HUES6 (cell line): ENCODE measurements around the gene XPC.
A peak's percentile ranks its signal among the peaks of the same experiment; 100 is the strongest.

ENCODE experiments used
- H3K27ac ChIP-seq: 2 replicates; pipeline ENCODE4 v1.7.0; 2013; ENCODE audit warnings: low read depth, mild to moderate bottlenecking, low read length, inconsistent platforms
- H3K27me3 ChIP-seq: 2 replicates; pipeline ENCODE4 v1.6.1; 2013; ENCODE audit warnings: low read length; ENCODE audit not compliant: control insufficient read depth, insufficient read depth
- H3K36me3 ChIP-seq: 2 replicates; pipeline ENCODE4 v1.6.1; 2013; ENCODE audit warnings: low read length; ENCODE audit not compliant: control insufficient read depth, insufficient read depth
- H3K4me1 ChIP-seq: 2 replicates; pipeline ENCODE4 v1.6.1; 2013; ENCODE audit warnings: low read length; ENCODE audit not compliant: control insufficient read depth, insufficient read depth
- H3K4me3 ChIP-seq: 2 replicates; pipeline ENCODE4 v1.5.1; 2013; ENCODE audit warnings: low read depth, low read length
- H3K9ac ChIP-seq: one replicate; pipeline ENCODE4 v1.6.1; 2013; ENCODE audit warnings: mild to moderate bottlenecking, low read length
- H3K9me3 ChIP-seq: 2 replicates; pipeline ENCODE4 v1.6.1; 2013; ENCODE audit warnings: low read depth, low read length; ENCODE audit not compliant: control insufficient read depth, insufficient read depth

Gene XPC

DNA sequence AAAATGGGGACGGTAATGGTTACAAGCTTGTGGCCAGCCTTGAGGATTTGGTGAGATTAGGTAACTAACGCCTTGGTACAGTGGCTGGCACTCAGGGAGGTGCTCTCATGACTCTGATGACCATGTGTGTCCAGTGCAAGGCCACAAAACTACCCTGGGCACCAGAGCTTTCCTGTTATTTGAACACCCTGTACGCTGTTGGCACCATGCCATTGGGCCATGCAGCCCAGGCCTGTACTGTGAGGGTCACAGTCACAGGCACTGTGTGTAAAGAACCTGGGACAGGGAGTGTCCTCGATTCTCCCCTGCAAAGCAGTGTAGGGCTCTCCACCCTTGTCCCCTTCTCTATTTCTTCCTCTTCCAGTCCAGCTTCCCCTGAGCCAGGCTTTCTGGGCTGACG is 47.3 kb downstream of the XPC start:
- H3K4me3 ChIP-seq: no peak overlapping the region
- no peaks in the 10 kb centered on the region for H3K27me3 ChIP-seq
- peaks cover 90% of the 10 kb centered on the region for H3K36me3 ChIP-seq
- peaks cover 4% of the 10 kb centered on the region; the same call in 1 of the 2 replicates for H3K4me1 ChIP-seq
- H3K9me3 ChIP-seq: no peaks in the 10 kb centered on the region
- H3K9ac ChIP-seq: no peak overlapping the region
- H3K27ac ChIP-seq: no peak overlapping the region

DNA sequence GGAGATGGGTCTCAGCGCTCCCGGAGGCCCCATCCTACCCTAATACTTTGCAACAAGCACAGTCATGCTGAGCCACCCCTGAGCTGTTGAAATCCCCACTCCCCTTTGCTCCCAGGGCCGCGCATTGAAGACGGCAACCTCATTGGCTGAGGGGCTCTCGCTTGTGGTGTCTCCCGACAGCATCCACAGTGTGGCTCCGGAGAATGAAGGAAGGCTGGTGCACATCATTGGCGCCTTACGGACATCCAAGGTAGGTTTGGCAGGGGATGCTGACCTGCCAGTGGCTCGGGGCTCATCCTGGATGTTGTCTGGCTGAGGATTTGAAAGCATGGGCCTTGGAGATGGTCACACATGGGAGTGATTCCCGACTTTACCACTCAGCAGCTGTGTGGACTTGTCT is 47.7 kb downstream of the XPC start:
- no peak overlapping the region for H3K9ac ChIP-seq
- no peak overlapping the region for H3K4me3 ChIP-seq
- H3K36me3 ChIP-seq: peaks cover 86% of the 10 kb centered on the region
- H3K27me3 ChIP-seq: no peaks in the 10 kb centered on the region
- no peaks in the 10 kb centered on the region for H3K9me3 ChIP-seq
- no peak overlapping the region for H3K27ac ChIP-seq
- H3K4me1 ChIP-seq: peaks cover 8% of the 10 kb centered on the region; the same call in 1 of the 2 replicates

DNA sequence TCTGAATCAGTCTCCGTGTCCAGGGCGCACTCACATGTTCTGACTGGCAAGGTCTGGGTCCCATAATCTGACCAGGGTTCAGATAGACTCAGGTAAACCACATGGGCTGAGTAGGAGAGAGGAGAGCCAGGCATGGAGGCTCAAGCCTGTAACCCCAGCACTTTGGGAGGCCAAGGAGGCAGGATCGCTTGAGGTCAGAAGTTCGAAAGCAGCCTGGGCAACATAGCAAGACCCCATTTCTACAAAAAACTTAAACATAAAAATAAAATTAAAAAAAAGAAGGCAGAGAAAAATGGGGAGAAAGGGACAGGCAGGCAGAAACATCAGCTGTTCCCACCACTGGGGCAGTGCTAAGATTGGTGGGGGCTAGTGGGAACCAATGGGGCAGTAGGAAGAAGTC is 48.2 kb downstream of the XPC start:
- Histone ChIP-seq H3K9ac (no peak overlapping the region), H3K4me3 (no peak overlapping the region), H3K9me3 (no peaks in the 10 kb centered on the region), H3K27me3 (no peaks in the 10 kb centered on the region), H3K27ac (no peak overlapping the region), H3K36me3 (peaks cover 81% of the 10 kb centered on the region), H3K4me1 (peaks cover 8% of the 10 kb centered on the region; the same call in 1 of the 2 replicates)

- H3K4me1 ChIP-seq: peaks cover 8% of the 10 kb centered on the region; the same call in 1 of the 2 replicates
- no peak overlapping the region for H3K9ac ChIP-seq
- H3K27me3 ChIP-seq: no peaks in the 10 kb centered on the region
- H3K4me3 ChIP-seq: no peak overlapping the region
- H3K27ac ChIP-seq: no peak overlapping the region
- no peaks in the 10 kb centered on the region for H3K9me3 ChIP-seq
- peaks cover 72% of the 10 kb centered on the region for H3K36me3 ChIP-seq
Observed at GRCh38 chr3:14129296-14129695, 49.1 kb downstream of the XPC start.

DNA sequence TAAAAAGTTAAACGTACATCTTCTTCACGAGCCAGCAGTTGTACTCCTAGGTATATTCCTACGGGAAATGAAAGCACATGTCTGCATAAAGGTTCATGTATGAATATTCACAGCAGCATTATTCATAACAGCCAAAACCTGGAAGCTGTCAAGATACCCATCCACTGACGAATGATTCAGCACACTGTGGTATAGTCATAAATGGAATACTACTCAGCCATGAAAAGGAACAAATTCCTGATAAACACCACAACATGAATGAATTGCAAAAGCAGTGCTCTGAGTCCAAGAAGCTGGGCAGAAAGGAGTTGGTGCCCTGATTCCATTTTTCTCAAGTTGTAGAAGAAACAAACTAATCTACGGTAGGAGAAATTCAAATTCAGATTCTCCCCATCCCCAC is 49.7 kb downstream of the XPC start:
- H3K36me3 ChIP-seq: peaks cover 66% of the 10 kb centered on the region

GRCh38 chr3:14127516-14128161 is 50.8 kb downstream of the XPC start:
- H3K27me3 ChIP-seq: no peaks in the 10 kb centered on the region
- H3K27ac ChIP-seq: no peak overlapping the region
- H3K9ac ChIP-seq: no peak overlapping the region
- H3K9me3 ChIP-seq: no peaks in the 10 kb centered on the region
- H3K36me3 ChIP-seq: peaks cover 55% of the 10 kb centered on the region
- no peak overlapping the region for H3K4me3 ChIP-seq
- H3K4me1 ChIP-seq: peaks cover 20% of the 10 kb centered on the region

More for the DNA sequence above, 49.7 kb downstream of the XPC start:
- peaks cover 10% of the 10 kb centered on the region for H3K4me1 ChIP-seq
- H3K9me3 ChIP-seq: no peaks in the 10 kb centered on the region
- no peak overlapping the region for H3K4me3 ChIP-seq
- no peak overlapping the region for H3K9ac ChIP-seq
- no peaks in the 10 kb centered on the region for H3K27me3 ChIP-seq
- no peak overlapping the region for H3K27ac ChIP-seq

GRCh38 chr3:14126887-14127505 is 51.4 kb downstream of the XPC start:
- Histone ChIP-seq H3K36me3 (peaks cover 49% of the 10 kb centered on the region), H3K4me3 (no peak overlapping the region), H3K4me1 (peaks cover 27% of the 10 kb centered on the region), H3K9me3 (no peaks in the 10 kb centered on the region), H3K27ac (no peak overlapping the region), H3K9ac (no peak overlapping the region), H3K27me3 (no peaks in the 10 kb centered on the region)

- Histone ChIP-seq H3K4me1 (peaks cover 33% of the 10 kb centered on the region), H3K9me3 (no peaks in the 10 kb centered on the region), H3K36me3 (peaks cover 43% of the 10 kb centered on the region), H3K27ac (no peak overlapping the region), H3K27me3 (no peaks in the 10 kb centered on the region), H3K4me3 (peak overlapping the region; percentile 96), H3K9ac (peak overlapping the region; percentile 91)
Observed at GRCh38 chr3:14126017-14126886, 52.1 kb downstream of the XPC start.

- peaks cover 42% of the 10 kb centered on the region for H3K36me3 ChIP-seq
- H3K4me3 ChIP-seq: peak overlapping the region; percentile 96
- H3K9ac ChIP-seq: peak overlapping the region; percentile 91
- no peaks in the 10 kb centered on the region for H3K27me3 ChIP-seq
- H3K4me1 ChIP-seq: peaks cover 35% of the 10 kb centered on the region
- H3K9me3 ChIP-seq: peaks cover 3% of the 10 kb centered on the region
- H3K27ac ChIP-seq: peak overlapping the region; percentile 70; the same call in 1 of the 2 replicates
Observed at GRCh38 chr3:14125193-14126016, 53.0 kb downstream of the XPC start.

DNA sequence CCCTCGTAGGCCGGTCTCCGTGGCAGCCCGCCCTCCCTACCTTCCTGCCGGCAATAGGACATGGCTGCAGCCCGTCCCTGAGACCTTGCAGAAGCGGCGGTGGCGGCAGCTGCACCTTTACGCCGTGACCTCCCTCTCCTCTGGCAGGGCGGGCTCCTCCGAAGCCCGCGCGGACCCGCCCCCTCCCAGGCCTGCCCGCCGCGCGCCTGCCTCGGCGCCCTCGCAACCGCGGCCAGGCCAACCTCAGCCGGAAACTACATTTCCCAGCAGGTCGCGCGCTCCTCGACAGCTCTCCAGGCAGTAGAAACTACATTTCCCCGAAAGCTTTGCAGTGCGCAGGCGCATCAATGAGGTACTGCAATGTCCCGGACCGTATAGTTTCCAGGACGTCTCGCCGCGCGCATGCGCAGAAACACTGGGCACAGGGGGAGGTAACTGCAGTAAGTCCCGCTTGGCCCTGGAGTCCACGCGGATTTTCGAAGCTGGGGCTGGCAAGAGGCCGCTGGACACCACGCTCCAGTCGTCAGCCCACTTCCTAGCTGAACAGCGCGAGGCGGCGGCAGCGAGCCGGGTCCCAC is 53.7 kb downstream of the XPC start, which contains the start of the genes CHCHD4 and TMEM43:
TSS of gene CHCHD4 (minus strand) at position 256 of the 578 bp plus-strand sequence. CDS start at position 62, 194 bp downstream.
TSS of gene TMEM43 (plus strand) at position 438 of the 578 bp plus-strand sequence. CDS start 142 bp downstream, outside the sequence.
- Histone ChIP-seq H3K4me1 (peaks cover 35% of the 10 kb centered on the region), H3K27ac (peak within 1 kb of the TSS; percentile 83; the same call in 1 of the 2 replicates), H3K4me3 (peak within 1 kb of the TSS; percentile 96), H3K9ac (peak within 1 kb of the TSS; percentile 91), H3K36me3 (peaks cover 44% of the 10 kb centered on the region), H3K27me3 (no peaks in the 10 kb centered on the region), H3K9me3 (peaks cover 10% of the 10 kb centered on the region)
